Measurements from ENCODE around the gene SLC35E1.

DNA sequence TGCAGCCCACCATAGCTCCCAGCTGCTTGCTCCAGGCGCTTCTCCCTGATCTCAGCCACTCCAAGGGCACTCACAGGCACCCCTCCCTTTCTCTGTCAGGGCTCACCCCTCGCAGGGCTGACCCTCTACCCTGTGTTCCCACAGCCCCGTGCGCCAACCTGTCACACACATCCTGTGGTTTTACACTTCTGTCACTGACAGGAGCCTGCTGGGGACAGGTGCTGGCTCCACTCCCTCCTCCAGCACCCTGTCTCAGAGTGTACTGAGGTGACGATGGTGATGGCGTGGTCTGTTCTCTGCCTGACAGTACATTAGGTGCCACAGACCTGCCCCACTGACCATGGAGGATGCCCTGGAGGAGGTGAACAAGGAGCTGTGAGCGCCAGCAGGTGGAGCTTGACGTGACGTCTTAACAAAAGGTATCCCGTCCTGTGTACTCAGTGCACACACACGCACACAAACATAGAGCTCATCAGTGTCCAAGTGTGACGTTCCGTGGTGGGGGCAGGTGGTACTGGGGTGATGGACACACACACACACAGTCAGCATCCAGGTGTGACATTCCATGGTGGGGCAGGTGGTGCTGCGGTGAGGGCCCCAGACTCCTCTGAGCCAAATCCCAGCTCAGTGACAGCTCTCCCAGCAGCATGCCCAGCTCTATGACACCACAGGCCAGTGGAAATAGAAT, 55.1 kb downstream of the SLC35E1 start:
- TF ChIP-seq, protein P1, sequence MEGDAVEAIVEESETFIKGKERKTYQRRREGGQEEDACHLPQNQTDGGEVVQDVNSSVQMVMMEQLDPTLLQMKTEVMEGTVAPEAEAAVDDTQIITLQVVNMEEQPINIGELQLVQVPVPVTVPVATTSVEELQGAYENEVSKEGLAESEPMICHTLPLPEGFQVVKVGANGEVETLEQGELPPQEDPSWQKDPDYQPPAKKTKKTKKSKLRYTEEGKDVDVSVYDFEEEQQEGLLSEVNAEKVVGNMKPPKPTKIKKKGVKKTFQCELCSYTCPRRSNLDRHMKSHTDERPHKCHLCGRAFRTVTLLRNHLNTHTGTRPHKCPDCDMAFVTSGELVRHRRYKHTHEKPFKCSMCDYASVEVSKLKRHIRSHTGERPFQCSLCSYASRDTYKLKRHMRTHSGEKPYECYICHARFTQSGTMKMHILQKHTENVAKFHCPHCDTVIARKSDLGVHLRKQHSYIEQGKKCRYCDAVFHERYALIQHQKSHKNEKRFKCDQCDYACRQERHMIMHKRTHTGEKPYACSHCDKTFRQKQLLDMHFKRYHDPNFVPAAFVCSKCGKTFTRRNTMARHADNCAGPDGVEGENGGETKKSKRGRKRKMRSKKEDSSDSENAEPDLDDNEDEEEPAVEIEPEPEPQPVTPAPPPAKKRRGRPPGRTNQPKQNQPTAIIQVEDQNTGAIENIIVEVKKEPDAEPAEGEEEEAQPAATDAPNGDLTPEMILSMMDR (IDR thresholded peaks at IDR 0.05; ENCODE audit: low read depth, low read length, poor library complexity, severe bottlenecking) = no peak
- TF ChIP-seq EZH2phosphoT487 (IDR thresholded peaks at IDR 0.05; ENCODE audit: borderline replicate concordance, low read length) = no peak
